IPS-18c (cell line): ENCODE data around the gene CDC42BPA.

ENCODE experiments used
- H3K4me3 ChIP-seq: 2 replicates; pipeline ENCODE4 v1.7.0; 2013; ENCODE audit warnings: low read depth, mild to moderate bottlenecking, low read length, moderate library complexity; ENCODE audit not compliant: insufficient read depth
- H3K9me3 ChIP-seq: one replicate; pipeline ENCODE4 v1.6.1; 2013; ENCODE audit warnings: mild to moderate bottlenecking, low read length, moderate library complexity; ENCODE audit not compliant: control insufficient read depth, insufficient read depth

Gene CDC42BPA

DNA sequence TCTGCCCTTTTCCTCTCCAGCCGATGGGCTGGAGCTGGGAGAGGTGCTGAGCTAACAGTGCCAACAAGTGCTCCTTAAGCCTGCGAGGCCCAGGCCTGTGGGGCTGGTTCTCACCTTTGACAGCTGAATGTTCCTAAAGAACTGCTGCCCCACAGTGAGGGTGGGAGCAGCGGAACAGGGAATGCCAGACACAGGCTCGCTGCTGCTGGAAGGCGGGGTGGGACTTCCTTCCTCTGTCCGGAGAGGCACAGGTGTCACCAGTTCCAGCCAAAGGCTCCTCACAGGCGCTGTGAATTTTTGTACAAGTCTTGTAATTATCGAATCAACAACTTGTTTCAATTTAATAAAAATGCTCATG is 331.1 kb downstream of the CDC42BPA start:
- H3K9me3 ChIP-seq = peaks cover 3% of the 10 kb centered on the region

DNA sequence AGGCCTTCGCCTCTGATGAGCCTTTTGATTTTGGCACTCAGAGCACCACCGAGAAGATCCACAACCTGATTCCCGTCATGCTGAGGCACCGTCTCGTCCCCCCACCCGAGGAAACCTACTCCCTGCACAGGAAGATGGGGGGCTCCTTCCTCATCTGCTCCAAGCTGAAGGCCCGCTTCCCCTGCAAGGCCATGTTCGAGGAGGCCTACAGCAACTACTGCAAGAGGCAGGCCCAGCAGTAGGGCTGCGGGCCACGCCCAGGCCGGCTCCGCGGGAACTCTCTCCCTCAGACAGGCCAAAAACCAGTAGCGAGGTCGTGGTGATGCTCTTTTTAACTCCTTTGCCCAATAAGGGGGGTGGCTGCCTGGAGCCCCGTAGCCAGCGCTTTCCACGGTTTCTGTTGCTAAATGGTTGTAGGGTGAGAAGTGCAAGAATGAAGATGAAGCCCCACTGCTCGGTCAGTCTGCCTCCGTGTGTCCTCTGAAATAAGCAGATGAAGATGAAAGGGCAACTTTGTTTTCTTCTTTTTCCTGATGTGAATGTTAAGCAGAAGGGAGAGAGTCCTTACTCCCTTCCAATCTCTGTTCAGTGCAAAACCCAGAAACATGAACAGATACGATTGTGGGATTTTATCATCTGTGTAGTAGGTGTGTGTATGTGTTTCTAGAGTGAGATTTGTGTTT is 331.7 kb downstream of the CDC42BPA start:
- Histone ChIP-seq H3K9me3 (peaks cover 3% of the 10 kb centered on the region), H3K4me3 (no peak overlapping the region)

More for the DNA sequence above, 331.1 kb downstream of the CDC42BPA start:
- H3K4me3 ChIP-seq = no peak overlapping the region

DNA sequence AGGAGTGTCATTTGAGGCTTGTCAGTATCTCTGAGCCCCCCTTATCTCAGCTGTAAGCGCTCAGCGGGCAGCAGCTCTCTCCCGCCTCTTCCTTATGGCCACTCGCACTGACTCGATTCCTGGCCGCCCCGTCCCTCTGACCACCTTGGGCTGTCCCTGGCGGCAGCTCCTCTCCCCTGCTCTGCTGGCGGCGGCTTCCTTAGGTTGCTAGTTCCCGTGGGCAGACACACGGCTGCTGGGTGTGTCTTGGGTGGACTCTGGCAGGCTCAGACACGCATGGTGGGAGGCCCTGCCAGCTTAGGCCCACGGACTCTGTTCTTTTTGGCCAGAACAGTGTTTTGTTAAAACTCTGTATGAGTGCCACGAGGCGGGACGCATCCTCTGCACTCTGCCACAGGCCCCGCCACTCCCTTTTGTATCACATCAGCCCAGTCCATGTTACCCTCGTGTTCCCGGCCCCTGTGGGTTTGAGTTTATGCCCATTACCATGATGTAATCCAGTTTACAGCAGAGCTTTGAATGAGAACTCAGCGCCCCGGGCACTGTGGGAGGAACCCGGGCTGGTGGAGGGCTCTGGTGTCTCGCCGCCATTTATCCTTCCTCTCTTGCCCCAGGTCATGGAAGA is 332.3 kb downstream of the CDC42BPA start:
- Histone ChIP-seq H3K9me3 (peaks cover 3% of the 10 kb centered on the region), H3K4me3 (no peak overlapping the region)

DNA sequence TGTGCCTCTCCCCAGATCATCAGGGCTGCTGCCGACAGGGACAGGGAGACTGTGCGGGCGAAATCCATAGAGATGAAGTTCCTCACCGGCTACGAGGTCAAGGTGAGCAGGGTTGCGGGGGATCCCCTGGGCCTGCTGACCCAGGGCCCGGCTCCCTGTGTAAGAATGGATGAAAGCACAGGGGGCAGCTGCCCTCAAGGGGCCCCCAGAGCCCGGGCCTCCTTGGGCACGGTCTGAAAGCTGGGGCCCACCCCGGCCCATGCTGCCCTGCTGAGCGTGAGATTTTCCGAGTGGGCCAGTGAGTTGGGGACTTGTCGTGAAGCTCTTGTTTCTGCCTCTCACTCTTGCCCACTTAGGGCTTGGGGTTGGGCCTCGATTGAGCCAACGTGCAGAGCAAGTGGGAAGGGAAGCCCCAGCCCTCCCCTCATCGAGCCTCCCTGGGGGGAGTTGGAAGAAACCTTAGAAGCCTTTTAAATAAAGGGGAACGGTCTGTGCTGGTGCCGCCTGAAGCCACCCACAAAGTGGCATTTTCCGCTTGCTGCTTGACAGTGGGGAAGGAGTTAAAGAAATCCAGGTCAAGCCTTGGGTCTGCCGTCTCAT is 333.0 kb downstream of the CDC42BPA start:
- Histone ChIP-seq H3K9me3 (peaks cover 3% of the 10 kb centered on the region), H3K4me3 (no peak overlapping the region)

DNA sequence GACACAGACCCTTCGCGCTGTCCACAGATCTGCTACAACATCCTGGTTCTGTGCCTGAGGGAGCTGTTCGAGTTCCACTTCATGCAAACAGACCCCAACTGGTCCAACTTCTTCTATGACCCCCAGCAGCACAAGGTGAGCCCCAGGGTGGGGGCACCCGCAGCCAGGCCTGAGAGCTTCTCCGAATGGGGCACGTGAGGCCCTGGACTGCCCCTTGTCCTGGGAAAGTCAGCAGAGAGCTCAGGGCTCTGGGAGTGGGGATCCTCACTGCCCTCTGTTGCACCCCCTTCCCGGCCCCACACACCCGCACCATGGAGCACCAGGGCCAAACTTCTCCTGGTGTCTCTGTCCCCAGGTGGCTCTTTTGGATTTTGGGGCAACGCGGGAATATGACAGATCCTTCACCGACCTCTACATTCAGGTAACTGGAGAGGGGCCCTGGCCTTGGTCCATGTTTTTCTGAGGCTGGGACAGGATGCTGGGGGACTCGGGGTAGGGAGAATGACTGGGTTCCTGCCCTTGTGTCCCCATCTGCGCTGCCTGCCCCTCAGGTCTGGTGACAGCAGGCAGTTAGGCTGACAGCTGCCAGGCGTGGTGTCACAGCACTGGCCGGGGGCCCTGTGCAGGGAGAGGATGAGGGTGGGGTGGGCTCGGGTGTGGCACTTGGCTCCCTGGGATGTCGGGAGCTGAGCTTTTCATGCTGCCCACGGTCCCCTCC is 333.6 kb downstream of the CDC42BPA start:
- no peak overlapping the region for H3K4me3 ChIP-seq
- peaks cover 3% of the 10 kb centered on the region for H3K9me3 ChIP-seq

DNA sequence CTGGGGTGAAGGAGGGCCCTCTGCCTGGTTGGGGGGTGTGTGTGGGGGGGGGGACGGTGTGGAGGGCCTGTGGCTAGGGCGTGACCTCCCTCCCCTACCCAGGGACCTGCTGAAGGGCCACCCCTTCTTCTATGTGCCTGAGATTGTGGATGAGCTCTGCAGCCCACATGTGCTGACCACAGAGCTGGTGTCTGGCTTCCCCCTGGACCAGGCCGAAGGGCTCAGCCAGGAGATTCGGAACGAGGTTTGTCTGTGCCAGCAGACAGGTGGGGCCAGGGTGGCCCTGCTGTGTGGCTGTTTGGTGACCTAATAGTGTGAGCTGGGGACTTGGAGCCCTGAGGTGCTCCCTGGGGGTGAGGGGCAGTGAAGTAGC is 334.3 kb downstream of the CDC42BPA start:
- H3K9me3 ChIP-seq = no peaks in the 10 kb centered on the region
- H3K4me3 ChIP-seq = no peak overlapping the region

DNA sequence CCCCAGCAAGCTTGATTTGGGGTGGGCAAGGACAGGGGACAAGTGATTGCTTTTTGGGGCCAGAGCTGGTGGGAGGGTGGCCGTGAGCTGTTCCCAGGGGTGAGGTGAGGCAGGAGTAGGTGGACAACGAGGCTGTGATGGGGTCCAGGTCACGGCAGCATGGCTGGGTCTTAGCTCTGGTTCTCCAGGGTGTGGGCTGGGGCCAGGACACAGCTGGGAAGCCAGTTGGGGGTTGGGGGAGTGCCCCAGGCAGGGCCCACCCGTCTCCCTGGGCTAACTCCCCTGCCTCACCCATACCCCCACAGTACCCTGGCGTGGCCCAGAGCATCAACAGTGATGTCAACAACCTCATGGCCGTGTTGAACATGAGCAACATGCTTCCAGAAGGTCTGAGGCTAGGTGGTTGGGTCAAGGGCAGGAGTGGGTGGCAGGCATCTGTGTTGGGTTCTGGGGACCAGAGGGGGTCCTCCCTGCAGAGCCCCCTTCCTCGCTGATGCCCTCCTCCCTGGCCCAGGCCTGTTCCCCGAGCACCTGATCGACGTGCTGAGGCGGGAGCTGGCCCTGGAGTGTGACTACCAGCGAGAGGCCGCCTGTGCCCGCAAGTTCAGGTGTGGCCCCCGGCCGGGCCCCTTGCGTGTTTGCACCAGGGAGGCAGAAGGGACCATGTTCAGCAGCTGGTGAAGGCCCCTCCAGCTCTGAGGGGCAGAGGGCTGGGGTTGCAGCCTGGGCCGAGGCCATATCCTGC is 334.9 kb downstream of the CDC42BPA start:
- no peaks in the 10 kb centered on the region for H3K9me3 ChIP-seq
- no peak overlapping the region for H3K4me3 ChIP-seq

DNA sequence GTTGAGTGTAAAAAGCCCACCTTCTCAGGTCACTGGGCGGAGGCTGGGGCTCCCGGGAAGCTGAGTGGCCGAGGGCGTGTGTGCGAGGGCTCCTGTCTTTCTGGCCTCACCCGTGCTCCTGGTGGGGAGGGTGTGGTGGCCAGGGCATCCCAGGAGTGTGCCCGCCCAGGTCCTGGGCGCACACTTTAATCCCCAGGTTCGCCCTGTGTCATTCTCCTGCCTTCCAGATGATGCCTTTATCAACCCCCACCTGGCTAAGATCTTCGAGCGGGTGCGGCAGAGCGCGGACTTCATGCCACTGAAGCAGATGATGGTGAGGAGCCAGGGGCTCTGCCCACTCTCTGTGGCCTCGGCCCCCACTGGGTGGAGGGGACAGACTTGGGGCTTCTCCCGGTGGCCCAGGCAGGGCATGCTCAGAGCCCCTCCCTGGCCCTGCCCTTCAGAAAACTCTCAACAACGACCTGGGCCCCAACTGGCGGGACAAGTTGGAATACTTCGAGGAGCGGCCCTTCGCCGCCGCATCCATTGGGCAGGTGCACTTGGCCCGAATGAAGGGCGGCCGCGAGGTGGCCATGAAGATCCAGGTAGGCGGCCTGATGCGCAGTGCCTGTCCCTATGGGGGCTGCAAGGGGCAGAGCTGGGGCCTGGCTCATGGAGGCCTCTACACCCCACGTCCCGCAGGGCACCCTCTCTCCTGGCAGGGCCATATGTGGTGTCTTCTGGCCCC is 335.7 kb downstream of the CDC42BPA start:
- H3K9me3 ChIP-seq = no peaks in the 10 kb centered on the region
- no peak overlapping the region for H3K4me3 ChIP-seq

DNA sequence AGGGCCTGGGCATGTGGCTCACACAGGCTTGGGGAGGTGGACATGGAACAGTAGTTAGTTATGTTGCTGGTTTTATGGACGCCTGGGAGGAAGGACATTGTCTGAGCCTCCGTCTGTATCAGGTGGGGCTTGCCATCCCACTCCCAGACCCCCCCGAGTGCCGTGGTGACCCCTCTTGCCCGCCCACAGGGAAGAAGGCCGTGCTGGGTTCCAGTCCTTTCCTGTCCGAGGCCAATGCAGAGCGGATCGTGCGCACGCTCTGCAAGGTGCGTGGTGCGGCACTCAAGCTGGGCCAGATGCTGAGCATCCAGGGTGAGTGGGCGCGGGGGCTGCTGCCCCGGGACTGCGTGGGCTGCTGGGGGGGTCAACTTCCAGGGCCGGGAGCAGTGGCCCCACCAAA is 336.5 kb downstream of the CDC42BPA start:
- Histone ChIP-seq H3K9me3 (no peaks in the 10 kb centered on the region), H3K4me3 (no peak overlapping the region)

DNA sequence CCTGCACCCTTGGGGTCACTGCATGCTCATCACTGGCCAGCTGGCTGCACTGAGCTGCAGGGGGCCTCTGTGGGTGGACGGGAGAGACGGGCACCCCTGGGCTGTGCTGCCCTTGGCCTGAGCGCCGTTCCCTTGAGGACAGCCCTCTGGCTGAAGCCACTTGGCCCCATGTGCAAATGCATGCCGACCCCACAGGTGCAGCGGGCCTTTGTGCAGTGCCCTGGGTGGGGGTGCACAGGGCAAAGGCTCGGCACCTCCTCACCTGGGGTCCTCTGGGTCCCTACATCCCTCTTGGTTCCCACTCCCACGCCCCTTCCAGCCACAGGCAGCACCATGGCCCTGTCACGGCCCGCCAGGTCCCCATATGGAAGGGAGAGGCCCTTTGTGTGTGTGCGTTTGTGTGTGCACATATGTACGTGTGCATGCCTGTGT is 336.9 kb downstream of the CDC42BPA start:
- Histone ChIP-seq H3K9me3 (no peaks in the 10 kb centered on the region), H3K4me3 (no peak overlapping the region)

DNA sequence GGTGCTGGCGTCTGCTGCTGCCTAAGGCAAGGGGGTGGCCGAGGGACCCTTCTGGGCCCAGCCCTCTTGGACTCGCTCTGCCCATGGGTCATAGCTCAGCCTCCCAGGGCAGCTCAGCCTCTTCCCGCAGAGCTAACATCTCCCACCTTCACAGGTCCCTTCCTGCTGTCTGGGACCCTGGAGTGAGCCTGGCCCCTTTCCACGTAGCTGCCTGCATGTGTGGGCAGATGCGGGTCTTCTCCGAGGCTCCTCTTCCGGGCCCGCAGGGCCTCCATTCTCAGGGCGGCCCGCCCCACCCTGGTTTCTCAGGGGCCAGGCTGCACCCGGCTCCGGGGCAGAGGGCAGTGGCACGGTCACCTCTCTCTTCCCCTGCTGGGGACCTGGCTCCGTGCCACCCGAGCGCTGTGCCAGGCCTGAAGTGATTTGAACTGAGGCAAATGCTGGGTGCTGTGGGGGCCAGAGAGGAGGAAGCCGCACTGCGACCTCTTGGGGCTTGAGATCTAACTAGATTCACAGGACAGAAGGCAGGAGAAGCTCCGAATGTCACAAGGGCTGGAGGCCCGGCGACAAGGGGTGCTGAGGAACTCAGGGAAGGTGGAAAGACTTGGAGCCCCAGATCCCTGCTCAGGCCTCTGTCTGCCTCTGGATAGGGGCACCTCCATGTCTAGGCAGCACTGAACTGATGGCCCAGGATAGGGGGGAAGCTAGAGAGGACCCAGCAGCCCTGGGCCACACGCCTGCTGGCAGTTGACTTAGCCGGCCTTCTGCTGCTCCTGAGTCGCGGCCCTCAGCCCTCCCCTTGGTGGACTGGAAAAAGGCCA is 337.5 kb downstream of the CDC42BPA start:
- no peaks in the 10 kb centered on the region for H3K9me3 ChIP-seq
- H3K4me3 ChIP-seq = no peak overlapping the region

DNA sequence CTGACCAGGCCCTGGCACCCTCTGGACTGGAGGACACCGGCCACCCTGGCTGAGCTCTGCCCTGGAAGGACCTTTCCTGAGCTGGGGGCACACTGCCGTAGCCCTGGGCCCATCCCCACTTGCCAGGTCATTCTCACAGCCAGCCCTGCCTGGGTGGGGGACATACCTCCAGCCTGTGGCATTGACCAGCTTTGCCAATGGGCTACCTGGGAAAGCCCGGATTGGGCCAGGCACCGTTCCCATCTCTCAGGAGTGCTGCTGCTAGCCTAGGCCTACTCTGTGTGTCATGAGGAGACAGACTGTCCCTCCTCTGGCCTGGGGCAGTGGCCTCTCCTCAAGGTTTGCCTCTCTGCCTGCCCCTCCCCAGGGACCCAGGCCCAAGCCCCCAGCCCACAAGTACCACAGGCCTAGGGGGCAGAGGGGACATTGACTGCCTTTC is 338.2 kb downstream of the CDC42BPA start:
- Histone ChIP-seq H3K4me3 (no peak overlapping the region), H3K9me3 (no peaks in the 10 kb centered on the region)

DNA sequence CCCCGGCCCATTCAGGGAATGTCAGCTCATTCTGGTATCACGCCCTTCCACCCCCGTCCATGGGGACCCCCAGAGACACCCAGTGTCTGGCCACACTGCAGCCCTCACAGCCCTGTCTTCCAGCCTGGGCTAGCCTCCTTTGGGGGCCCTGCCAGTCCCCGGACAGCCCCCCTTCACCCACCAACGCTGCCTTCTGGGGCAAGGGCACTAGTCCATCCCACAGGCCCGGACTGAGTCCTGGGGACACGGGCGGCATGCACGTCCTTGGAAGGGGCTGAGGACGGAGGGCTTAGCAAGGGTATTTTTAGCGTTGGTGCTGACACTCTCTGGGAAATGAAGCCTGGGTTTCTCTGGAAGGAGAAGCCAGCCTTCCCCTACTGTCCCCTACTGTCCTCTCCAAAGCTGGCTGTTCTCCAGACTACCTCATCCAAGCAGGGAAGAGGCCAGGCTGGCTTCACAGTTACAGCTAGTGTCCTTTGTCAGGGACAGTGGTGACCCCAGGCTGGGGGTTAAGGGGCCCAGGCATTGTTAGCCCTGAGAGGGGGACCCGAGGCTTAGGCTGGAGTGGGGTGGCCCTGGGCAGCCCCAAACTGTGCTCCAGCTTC is 338.7 kb downstream of the CDC42BPA start:
- Histone ChIP-seq H3K9me3 (no peaks in the 10 kb centered on the region), H3K4me3 (no peak overlapping the region)

DNA sequence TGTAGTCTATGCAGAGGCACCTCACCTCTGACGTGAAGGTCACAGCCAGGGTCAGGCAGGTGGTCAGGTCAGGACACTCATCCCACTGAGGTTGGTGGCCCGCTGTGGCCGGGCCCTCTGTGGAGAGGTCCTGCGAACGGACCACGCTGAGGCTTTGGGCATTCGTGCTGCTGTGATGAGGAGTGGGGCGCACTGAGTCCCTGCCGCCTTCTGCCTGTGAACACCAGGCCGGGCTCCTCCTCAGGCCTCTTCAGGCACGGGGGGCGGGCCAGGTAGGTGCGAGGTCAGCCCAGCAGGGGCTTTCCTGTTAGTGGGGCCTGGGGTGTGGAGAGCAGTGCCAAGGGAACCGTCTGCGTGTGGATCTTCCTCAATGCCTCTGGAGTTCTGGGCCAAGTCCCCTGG is 339.2 kb downstream of the CDC42BPA start:
- H3K9me3 ChIP-seq = no peaks in the 10 kb centered on the region
- H3K4me3 ChIP-seq = no peak overlapping the region

DNA sequence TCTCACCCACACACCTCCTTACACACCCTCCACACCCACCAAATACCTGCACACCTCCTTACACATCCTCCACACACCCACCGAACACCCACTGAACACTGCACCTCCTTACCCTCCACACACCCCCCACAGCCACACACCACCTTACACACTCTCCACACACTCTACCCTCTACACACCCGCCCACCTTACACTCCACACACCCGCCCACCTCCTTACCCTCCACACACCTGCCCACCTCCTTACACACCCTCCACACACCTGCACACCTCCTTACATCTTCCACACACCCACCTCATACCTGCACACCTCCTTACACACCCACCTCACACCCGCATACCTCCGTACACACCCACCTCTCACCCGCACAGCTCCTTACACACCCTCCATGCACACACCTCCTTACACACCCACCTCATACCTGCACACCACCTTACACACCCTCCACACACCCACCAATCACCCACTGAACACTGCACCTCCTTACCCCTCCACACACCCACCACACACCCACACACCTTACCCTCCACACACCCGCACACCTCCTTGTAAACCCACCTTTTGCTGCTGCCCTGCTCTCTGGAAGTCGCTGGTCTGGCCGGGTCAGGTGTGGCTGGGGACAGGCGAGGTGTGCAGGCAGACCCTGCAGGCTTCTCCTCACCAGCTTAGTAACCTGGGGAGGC is 339.7 kb downstream of the CDC42BPA start:
- Histone ChIP-seq H3K9me3 (no peaks in the 10 kb centered on the region), H3K4me3 (no peak overlapping the region)
